HG02571 (cell line): ENCODE measurements around the gene PRPF6.

Experiments
- ATAC-seq: cut with Tn5 transposase; IDR thresholded peaks from one replicate; pipeline ENCODE4 v1.9.1; 2021; ENCODE audit warnings: mild to moderate bottlenecking, moderate library complexity; ENCODE audit not compliant: unreplicated experiment

The PRPF6 gene

DNA sequence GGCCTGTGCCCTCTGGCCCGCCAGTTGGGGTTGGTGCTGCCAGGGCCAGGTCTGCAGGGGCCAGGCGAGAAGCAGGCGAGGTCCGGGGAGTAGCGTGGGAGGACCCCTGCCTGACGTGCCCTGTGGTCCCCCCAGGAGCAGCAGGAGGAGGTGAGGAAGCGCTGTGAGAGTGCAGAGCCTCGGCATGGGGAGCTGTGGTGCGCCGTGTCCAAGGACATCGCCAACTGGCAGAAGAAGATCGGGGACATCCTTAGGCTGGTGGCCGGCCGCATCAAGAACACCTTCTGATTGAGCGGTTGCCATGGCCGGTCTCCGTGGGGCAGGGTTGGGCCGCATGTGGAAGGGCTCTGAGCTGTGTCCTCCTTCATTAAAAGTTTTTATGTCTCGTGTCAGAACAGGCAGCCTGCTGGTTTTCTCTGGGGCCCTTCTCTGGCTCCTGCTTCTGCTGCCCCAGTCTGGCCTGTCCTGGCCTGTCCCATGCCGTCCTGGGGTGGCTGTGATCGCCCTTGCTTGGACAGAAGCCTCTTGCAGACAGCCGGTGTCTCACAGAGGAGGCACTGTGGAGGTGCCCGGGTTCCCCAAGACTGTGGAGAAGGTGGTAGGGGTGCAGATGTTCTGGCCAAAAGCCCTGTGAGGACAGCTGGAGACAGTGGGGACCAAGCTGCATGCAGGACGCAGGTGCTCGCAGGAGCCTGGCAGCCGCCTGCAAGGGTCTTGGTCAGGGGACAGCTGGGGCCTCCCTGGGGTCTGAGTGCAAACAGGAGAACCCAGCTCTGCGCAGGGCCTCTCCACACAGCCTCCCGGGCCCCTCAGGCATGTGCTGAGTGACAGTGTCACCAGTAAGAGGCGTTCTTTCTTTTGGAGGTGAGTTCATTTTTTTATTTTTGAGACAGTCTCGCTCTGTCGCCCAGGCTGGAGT lies 52.0 kb downstream of the PRPF6 start:
- ATAC-seq: no peak

DNA sequence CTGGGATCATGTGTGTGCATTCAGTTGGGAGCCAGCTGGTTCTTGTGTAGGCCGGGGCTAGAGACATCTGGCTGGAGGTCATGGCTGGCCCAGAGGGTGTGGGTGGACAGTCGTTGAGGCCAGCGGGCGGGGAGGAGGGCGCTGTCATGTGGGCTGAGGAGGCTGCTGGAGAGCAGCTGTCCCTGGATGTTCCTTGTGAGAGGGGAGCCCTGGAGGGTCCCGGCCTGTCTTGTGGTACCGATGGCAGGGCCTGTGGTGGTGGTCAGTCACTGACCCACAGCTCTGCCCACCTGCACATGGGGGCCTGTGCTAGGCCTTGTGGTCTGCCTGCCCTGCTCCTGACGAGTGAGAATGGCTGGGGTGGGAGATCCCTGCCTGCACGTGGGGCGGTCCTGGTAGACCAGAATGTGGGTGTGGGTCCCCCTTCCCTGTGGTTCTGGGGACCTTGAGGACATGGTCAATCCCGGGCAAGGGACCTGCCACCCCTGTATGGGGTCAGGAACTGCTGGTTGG lies 53.1 kb downstream of the PRPF6 start:
- no peak for ATAC-seq

DNA sequence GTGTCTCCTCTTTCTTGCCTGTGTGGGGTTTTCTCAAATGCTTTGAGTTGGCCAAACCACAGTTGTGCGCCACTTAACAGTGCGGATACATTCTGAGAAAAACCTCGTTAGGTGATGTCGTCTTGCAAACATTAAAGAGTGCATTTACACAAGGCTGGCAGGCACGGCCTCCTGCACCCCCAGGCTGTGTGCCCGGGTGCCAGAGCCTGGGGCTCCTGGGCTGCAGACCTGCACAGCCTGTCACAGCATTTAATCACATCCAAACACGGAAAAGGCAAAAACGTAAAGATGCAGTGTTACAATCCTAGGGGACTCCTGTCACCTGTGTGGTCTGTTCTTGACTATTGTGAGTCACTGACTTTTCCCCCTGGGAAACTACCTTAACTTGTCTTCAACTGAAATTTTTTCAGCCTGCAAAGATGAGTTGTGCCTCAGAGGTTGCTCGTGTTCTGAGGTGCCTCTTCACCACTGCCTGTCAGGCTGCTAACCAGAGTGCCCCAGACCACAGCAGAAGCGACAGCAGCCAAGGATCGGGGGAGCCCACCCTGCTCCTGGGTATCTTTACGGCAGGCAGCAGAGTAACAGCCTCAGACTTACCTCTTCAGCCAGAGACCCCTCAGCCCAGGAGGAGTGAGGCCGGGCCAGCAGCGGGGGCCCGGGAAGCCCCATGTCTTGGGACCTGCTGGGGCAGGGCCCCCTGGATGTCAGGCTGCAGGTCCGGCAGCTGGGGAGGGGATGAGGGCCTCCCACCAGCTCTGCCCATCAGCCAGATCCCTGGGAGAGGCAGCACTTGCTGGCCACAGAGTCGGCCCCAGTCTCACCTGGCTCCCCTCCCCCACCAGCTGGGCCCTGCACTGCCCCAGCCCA lies 54.4 kb downstream of the PRPF6 start:
- ATAC-seq: no peak

DNA sequence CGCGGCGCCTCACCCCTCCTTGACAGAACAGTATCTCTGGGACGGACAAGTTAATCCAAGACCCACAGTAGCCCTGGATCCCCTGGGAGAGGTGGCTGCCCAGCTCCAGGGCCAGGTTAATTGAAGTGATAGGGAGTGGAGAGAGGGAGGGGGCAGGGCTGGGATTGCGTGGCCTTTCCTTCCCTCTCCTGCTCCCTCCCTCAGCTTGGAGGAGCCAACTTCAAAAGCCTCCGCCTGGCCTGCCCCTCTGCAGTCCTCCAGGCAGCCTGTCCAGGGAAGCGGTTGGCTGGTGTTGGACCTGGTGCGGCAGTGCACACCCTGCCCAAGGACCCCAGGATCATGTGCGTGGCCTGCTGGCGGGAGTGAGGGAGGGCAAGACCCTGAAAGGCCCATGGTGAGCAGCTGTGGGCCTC lies 55.0 kb downstream of the PRPF6 start, which contains the start of gene C20orf204:
C20orf204 (plus strand) TSS at position 250 of the 413 bp plus-strand sequence; CDS start at position 392, 142 bp downstream.
- no peak for ATAC-seq

DNA sequence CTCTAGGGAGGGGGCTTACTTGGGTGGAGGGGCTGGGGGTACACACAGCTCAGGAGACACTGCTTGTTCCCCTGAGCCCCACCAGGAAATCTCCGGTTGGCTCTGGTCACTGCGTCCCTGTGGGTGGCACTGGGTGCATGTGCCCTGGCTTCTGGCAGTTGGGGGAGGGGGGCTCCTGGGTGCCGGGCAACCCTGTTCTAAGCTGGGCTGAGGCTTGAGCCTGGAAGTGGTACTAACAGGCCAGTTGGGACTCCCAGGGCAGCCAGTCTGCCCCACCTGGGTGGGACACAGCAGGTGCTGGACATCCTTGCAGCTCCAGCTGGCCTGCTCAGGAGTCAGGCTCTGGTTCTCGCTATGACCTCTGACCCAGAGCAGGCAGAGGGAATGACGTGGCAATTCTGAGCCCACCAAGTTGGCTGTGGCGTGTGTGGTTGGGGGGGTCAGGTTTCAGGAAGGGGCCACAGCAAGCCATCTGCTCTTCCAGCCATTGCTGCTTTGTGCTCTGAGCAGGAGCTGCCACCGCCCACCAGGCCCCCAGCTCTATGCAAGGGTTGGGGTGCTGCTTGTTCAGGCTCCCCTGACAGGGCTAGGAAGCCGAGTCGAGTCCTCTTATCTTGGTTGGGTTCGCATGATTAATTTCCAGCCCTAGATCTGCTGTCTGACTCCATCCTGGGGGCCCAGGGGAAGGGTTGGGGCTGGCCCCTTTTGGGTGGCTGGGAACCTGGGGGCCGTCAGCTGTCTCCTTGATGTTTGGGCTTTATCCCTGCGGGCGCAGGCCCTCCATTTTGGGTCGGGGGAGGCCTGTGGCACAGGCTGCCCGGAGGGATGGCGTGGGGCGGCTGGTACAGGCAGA lies 55.6 kb downstream of the PRPF6 start:
- ATAC-seq: no peak

DNA sequence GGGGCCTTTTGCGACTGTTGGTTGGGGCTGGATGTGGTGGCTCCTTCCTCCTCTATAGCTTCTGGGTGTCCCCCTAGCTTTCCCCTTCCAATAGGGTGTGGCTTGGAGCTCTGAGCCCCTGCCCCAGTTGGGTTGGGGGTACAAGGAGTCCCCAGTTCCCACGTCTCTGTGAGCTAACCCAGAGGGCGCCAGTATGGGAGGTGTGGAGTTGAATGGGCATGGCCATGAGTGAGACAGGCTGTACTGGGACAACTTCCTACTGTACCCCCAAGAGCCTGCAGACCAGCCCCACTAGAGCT lies 56.2 kb downstream of the PRPF6 start:
- ATAC-seq: no peak

DNA sequence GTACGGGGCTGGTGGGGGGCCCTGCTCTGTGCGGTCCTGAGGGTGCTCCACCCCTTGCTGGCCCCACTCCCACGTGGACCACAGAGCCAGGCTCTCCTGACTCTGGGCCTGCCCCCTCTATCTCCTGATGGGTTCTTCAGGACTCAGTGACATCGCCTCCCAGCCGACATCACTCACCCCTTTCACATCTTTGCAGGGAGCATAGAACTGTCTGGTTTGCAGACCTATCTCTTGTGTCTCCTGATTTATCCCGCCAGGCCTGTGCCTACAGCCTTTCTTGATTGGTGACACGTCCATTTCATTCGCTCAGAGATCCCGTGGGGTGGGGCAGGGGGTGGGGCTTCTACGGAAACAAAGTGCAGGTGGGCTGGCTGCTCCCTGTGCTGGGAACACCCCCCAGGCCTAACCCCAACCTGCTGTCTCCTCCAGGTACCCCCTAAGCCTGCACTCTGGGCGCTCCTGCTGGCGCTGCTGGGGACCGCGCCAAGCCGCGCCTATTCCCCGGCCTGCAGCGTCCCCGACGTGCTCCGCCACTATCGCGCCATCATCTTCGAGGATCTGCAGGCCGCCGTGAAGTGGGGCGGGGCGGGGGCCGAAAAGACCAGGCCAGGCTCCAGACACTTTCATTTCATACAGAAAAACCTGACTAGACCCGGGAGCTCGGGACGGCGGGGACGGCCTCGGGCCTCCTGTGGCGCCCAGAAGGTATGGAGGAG lies 56.7 kb downstream of the PRPF6 start:
- ATAC-seq: no peak

DNA sequence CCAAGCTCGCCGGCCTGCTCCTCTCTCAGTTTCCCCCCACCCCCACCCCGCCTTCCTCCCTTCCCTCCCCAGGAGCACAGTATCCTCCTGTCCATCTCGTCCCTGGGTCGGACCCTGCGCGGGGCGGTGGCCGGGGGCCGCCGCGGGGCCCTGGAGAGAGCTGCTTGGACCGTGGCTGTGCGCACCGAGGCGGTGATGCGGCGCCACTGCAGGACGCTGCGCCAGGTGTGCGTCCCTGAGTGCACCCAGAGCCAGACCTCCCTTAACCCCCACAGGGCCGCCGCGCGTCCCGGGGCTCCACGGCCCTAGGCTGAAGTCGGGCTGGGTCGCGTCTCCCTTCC lies 57.3 kb downstream of the PRPF6 start:
- ATAC-seq: peak; percentile 26

DNA sequence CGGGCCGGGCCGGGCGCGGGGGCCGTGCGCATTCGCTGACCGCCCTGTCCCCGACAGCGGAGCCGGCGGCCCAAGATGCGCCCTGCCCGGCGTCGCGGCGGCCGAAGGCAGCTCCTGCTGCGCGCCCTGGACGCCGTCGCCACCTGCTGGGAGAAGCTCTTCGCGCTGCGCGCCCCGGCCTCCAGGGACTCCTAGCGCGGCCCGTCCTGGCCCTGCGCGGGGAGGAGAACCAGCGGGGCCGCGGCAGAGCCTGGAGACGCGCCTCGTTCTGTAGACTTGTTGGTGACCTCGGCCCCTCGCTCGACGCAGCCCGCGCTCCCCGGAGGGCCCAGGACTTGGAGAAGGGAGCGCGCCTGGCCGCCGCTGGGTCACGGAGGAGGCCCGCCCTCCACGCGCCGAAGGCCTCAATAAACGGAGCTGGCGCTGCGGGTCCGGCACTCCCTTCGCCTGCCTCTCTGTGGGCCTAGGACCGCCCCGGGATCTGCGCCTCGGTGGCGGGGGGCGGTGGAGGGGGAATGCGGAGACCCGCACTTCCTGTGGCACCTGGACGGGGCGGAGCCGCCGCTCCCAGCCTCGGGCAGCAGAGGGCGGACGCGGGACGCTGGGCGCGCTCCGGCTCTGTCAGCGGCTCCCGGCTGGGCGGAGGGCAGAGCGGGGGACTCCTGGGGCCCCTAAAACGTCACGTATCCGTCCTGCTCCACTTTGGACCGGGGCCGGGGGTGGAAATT lies 57.8 kb downstream of the PRPF6 start:
- peak; percentile 58 for ATAC-seq

DNA sequence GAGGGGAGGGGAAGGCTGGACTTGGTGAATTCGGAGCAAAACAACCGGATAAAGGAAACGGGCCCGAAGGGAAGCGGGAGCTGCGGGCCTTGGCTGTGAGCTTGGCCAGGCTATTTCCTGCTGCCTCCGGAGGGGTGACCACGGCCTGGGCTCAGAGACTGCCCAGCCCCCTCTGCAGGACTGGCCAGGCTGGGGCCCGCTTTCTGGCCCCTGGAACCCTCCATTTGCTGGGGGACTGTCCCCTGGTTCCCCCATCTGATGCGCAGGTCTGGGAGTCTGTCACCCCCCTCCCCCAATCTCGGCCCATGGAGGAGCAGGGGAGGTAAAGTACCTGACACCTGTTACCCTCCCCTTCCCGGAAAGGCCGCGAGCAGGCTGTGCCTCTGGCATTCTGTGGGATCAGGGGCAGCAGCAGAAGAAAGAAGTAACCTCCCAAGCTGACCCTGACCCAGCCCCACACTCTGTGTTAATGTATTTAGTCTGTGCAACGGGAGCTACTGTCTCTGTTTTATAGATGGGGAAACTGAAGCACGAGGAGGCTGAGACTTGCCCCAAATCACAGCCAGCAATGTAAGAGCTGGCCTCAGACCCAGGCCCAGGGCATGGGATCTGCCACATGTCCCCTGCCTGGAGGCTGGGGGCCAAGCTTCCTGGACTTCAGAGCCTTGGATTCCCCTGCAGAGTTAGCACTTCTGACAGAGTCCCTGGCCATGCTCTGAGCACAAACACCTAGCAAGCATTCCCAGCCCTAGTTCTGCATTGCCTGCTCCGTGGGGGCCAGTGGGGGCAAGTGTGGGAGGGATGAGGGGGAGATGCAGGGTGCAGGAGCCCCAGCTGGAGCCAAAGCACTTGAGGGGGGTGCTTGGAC lies 58.6 kb downstream of the PRPF6 start:
- ATAC-seq: no peak

DNA sequence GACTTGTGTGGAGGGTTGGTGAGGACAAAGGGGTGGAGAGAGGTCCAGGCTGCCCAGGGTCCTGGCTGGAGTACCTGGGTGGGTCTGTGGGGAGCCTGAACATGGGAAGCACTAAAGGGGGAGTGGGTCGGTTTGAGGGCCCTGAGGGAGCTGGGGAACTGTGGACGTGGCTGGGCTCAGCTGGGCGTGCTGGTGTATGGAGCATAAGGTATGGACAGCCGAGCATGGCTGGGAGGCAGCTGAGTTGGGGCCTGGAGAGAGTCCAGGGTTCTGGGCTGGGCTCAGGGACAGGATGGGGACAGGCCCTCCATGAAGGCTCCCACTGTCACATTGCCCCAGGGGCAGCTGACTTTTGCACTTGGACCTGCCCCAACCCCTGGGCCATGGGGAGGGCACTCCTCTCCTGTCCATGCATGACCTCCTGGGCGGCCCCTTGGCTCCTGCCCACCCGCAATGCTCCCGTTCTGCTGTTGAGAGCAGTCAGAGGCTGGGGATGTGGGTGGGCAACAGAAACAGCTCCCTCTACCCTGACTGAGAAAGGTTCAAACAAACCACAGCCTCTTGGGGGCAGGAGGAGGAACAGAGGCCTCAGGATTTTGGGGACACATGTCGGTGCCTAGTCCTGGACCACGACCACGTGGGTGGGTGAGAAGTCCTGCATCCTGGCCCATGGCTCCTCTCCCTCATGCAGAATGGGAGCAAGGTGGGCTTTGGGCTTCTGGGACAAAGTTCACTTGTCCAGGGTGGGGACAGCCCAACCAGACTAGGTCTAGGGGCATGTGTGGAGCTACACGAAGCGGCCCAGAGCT lies 59.5 kb downstream of the PRPF6 start:
- no peak for ATAC-seq

DNA sequence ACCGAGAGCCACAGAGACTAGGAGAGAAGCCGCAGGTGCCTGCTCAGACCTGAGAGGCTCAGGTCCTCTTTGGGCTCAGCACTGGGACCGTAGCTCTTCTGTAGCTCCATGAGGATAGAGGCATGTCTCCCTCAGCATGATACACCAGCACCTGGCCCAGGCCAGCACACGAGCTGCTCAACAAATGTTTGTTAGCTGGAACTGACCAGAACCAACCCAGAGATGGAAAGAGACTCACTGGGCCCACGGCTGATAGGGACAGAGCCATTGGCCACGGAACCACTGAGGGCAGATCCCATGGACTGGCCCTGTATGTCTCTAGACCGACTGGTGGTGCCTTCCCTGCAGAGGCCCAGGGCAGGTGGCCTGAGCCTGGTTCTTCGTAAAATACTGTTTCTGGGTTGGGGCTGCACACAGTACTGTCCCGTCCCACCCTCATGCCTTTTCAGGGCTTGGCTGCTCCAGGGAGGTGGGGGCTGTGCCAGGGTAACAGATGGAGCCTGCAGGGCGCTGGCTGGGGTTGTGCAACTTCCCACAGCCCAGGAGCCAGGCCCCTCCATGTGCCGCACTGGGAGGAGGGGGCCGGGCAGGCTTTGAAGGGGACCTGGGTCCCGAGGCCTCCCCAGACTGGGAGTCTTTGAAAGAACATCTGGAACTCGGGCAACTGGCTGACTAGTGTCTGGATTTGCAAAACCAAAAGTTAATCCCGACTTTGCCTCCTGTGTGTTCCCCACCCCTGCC lies 60.3 kb downstream of the PRPF6 start:
- no peak for ATAC-seq

DNA sequence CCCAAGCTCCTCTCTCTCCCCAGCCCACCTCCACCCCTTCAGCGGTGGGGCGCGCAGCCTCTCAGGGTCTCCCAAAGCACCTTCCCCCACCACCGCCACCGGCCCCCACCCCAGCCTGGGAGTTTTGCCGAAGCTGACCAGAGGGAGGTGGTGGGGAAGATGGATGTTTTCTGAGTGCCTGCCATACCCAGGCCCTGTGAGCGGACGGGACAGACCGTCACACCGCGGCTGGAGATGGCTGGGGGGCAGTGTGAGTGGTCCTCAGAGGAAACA lies 60.8 kb downstream of the PRPF6 start:
- no peak for ATAC-seq

DNA sequence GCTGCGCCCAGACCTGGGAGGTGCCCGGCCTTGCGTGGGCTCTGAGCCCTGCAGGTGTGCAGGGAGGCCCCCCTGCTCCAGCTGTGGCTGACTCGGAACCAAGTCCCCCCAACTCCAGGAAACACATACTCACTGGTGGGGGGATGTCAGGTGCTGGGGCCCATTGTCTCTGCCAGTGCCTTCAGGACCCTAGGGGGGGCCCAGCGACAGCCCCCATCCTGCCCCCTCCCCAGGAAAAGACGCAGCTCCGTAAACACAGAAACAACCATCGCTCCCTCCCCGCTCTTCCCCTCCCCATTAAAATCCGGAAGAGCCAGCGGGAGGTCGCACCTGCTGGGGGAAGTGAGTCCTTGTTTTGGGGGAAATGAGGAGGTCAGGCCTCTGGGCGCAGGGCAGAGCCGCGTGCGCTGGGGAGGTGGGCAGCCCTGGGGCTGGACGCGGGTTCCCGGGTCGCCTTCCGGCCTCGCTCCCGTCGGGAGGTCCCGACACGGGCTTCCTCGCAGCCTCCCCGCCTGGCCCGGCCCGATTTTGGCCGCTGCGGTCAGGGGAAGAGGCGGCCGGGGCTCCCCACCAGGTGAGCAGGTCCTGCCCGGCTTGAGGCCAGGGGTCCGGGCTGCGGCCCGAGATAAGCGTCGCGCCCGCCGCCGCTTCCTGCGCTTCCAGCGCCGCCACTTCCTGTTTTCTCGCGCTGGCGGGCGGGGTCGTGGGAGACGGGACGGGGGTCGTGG lies 61.3 kb downstream of the PRPF6 start:
- ATAC-seq: no peak

DNA sequence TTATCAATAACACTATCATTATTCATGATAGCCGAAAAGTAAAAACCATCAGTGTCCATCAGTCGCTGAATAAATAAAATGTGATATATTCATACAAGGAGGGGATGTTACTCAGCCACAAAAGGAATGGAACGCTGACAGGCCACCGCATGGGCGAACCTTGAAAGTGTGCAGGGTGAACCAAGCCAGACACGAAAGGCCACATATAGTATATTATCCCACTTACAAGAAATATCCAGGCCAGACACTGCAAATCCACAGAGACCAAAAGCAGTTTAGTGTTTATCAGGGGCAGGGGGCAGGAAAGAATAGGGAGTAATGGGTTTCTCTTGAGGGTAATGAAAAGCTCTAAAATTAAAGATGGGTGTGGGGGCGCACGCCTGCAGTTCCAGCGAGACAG lies 62.8 kb downstream of the PRPF6 start:
- no peak for ATAC-seq

DNA sequence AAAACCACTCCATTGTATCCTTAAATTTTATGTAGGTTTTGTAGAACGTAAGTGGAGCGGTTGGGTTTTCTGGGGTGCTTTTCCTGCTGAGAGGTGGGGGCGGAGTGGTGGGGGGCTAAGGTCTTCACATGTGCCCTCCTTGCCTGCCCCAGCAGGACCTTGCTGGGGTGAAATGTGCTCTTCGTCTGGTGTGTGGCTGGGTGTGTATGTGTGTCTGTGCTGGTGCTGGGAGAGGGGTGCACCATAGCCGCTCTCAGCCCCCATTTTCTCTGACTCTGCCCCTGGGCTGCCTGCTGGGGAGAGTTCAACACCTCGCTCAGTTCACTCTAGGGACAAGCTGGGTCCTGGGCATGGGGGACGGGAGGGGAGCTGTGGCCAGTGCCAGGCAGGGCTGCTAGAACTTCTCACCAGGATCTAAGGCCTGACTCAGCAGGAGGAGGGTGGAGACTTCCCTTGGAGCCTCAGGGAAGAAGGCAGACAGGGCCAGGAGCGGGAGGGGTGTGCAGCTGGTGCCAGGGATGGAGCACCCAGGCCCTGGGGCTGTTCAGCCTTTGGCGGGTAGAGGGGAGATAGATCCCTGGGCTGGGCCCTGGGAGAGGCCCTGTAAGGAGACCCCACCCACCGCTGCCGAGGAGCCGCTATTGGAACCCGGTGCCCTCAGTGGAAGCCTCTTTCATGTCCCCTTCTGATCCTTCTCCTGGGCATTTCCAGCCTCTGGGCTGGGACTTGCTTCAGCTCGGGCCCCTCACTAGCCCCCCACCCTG lies 63.7 kb downstream of the PRPF6 start:
- ATAC-seq: no peak
